Aorta (tissue), 5 donors: Measurements from ENCODE around the gene ZFYVE1. TPM values are rescaled to one million over a fixed set of nuclear protein-coding genes. Genes with fewer than 3 reads are reported as not detected.
"Not testable (repeated sequence)": the region's sequence is repeated elsewhere in the genome, so short reads cannot be mapped to it uniquely, and the experiment has no call there.

Experiments used
- ATAC-seq: fragments of 200-7000 bp; cut with Tn5 transposase; one replicate; pipeline ENCODE4 v1.9.1; 2022; ENCODE audit warnings: moderate library complexity; ENCODE audit not compliant: low FRiP score
- DNase-seq, 2 donors: peaks; one replicate each; pipeline ENCODE4 v3.0.0-alpha.2; 2020
- H3K27ac ChIP-seq, 2 donors: one replicate each; pipeline ENCODE4 v1.5.1; 2013; ENCODE audit warnings: low read length in 2 of 2, mild to moderate bottlenecking in 2 of 2, moderate library complexity in 2 of 2, control low read depth in 1 of 2, inconsistent platforms in 1 of 2, low read depth in 1 of 2
- H3K27me3 ChIP-seq, 2 donors: one replicate each; pipeline ENCODE4 v1.6.1; 2013; ENCODE audit warnings: control low read depth in 1 of 2, low read length in 1 of 2, mild to moderate bottlenecking in 1 of 2, moderate library complexity in 1 of 2; ENCODE audit not compliant: insufficient read depth in 2 of 2, control insufficient read depth in 1 of 2
- H3K36me3 ChIP-seq, 2 donors: one replicate each; pipeline ENCODE4 v1.6.1; 2013; ENCODE audit warnings: control low read depth in 1 of 2, low read length in 1 of 2, mild to moderate bottlenecking in 1 of 2; ENCODE audit not compliant: insufficient read depth in 2 of 2, control insufficient read depth in 1 of 2
- H3K4me1 ChIP-seq, 2 donors: one replicate each; pipeline ENCODE4 v1.6.1; 2013; ENCODE audit warnings: low read length in 2 of 2, control low read depth in 1 of 2, mild to moderate bottlenecking in 1 of 2, moderate library complexity in 1 of 2; ENCODE audit not compliant: insufficient read depth in 2 of 2, control insufficient read depth in 1 of 2
- H3K4me3 ChIP-seq, 2 donors: one replicate each; pipeline ENCODE4 v1.5.1; 2013; ENCODE audit warnings: low read length in 2 of 2, control low read depth in 1 of 2, mild to moderate bottlenecking in 1 of 2
- H3K9me3 ChIP-seq: one replicate; pipeline ENCODE4 v1.6.1; 2013; ENCODE audit warnings: mild to moderate bottlenecking, low read length; ENCODE audit not compliant: control insufficient read depth
- WGBS, 2 donors: extraction: QIAGEN DNeasy Blood & Tissue Kit; methylation state at CpG; one replicate each; pipeline ENCODE4 v1.1.7; 2013; 5-methylcytosine and 5-hydroxymethylcytosine counted together
- intact Hi-C, 2 donors: fragments of 100-400 bp; cut with DNase I; formaldehyde crosslinking; loops; one replicate each; pipeline versions ENCODE4 v1.14.2 to v1.15.0; 2022
- polyA plus RNA-seq, 2 donors: library from polyadenylated mRNA; stranded (reverse); fragments of 200-250 nt; gene quantifications; one replicate each; pipeline ENCODE4 v1.2.3, GENCODE V29; 2013
- total RNA-seq, 2 donors: library from RNA; stranded (reverse); fragmentation: NEBNext Ultra II Directional; extraction: Animal tissue kit (Norgen Biotek cat#: 25700); gene quantifications; one replicate each; pipeline ENCODE4 v1.2.1, GENCODE V29; 2021
- donor health status: healthy with polysubstance abuse.
- donor health status: Bipolar disorder and iron deficiency.
- donor health status: DM: no; HTN: no; CAD: no.
- donor health status: DM: no; HTN: no; CAD: no.
- donor health status: DM: yes; HTN: yes; CAD: no.

Gene ZFYVE1
- total and polyA plus RNA-seq, 4 donors: 4.8 to 25.2 (median 11.9) TPM

GRCh38 chr14:73047808-73048207 is 20.9 kb upstream of the ZFYVE1 start:
- intact Hi-C loops: no loop called here
- no peaks in the 10 kb centered on the region for H3K27me3 ChIP-seq
- no peak for DNase-seq
- no peak overlapping the region for H3K4me3 ChIP-seq
- 93 to 94% methylated on average over 1 of the region's 1 CpG for WGBS, 2 donors
- no peak for ATAC-seq
- no peaks in the 10 kb centered on the region for H3K4me1 ChIP-seq
- no peaks in the 10 kb centered on the region for H3K9me3 ChIP-seq
- H3K27ac ChIP-seq: no peak overlapping the region
- no peaks in the 10 kb centered on the region for H3K36me3 ChIP-seq

GRCh38 chr14:73036706-73037450 is 10.0 kb upstream of the ZFYVE1 start:
- H3K27ac ChIP-seq, intact Hi-C loops, DNase-seq, ATAC-seq, H3K4me3 ChIP-seq, H3K27me3 ChIP-seq, H3K9me3 ChIP-seq, H3K4me1 ChIP-seq, H3K36me3 ChIP-seq: not testable (repeated sequence)
- WGBS, 2 donors: 88 to 92% methylated on average over 9 of the region's 9 CpGs

GRCh38 chr14:73027984-73028383 is 1.1 kb upstream of the ZFYVE1 start:
- Histone ChIP-seq H3K4me1 (peaks cover 0 to 2% of the 10 kb centered on the region in 2 donors), H3K27me3 (no peaks in the 10 kb centered on the region), H3K9me3 (no peaks in the 10 kb centered on the region), H3K27ac (no peak overlapping the region), H3K36me3 (no peaks in the 10 kb centered on the region), H3K4me3 (no peak overlapping the region)
- ATAC-seq (no peak), DNase-seq (no peak)
- intact Hi-C loops: no loop called here

GRCh38 chr14:73027546-73027945 is 640 bp upstream of the ZFYVE1 start:
- no peaks in the 10 kb centered on the region for H3K27me3 ChIP-seq
- H3K4me1 ChIP-seq: peaks cover 0 to 2% of the 10 kb centered on the region in 2 donors
- no peak for ATAC-seq
- 28 to 35% methylated on average over 3 of the region's 3 CpGs for WGBS, 2 donors
- no peaks in the 10 kb centered on the region for H3K9me3 ChIP-seq
- DNase-seq: no peak
- H3K4me3 ChIP-seq: peak overlapping the region in 1 of 2 donors; percentile 33
- no peaks in the 10 kb centered on the region for H3K36me3 ChIP-seq
- no peak overlapping the region for H3K27ac ChIP-seq
- intact Hi-C loops: no loop called here

GRCh38 chr14:73026243-73026844 is 562 bp downstream of the ZFYVE1 start:
- no peaks in the 10 kb centered on the region for H3K27me3 ChIP-seq
- H3K27ac ChIP-seq: peak overlapping the region in 1 of 2 donors; percentile 38
- peak overlapping the region; percentile 80 to 97 for H3K4me3 ChIP-seq
- peaks cover 0 to 2% of the 10 kb centered on the region in 2 donors for H3K4me1 ChIP-seq
- ATAC-seq (no peak), DNase-seq (no peak)
- intact Hi-C loops: no loop called here
- no peaks in the 10 kb centered on the region for H3K36me3 ChIP-seq
- WGBS, 2 donors: 1% methylated on average over 17 to 21 of the region's 21 CpGs
- no peaks in the 10 kb centered on the region for H3K9me3 ChIP-seq

- Histone ChIP-seq H3K27ac (no peak overlapping the region), H3K4me3 (no peak overlapping the region), H3K27me3 (no peaks in the 10 kb centered on the region), H3K36me3 (no peaks in the 10 kb centered on the region), H3K9me3 (no peaks in the 10 kb centered on the region), H3K4me1 (peaks cover 0 to 2% of the 10 kb centered on the region in 2 donors)
- intact Hi-C loops: no loop called here
- 66 to 82% methylated on average over 3 of the region's 3 CpGs for WGBS, 2 donors
- no peak for DNase-seq
- ATAC-seq: no peak
Measured at GRCh38 chr14:73025544-73025943, 1.4 kb downstream of the ZFYVE1 start.

- DNase-seq: no peak
- Histone ChIP-seq H3K4me1 (peaks cover 0 to 2% of the 10 kb centered on the region in 2 donors), H3K9me3 (no peaks in the 10 kb centered on the region), H3K27ac (no peak overlapping the region), H3K27me3 (no peaks in the 10 kb centered on the region), H3K4me3 (no peak overlapping the region), H3K36me3 (no peaks in the 10 kb centered on the region)
- ATAC-seq: no peak
- WGBS, 2 donors: 93 to 95% methylated on average over 4 of the region's 4 CpGs
- intact Hi-C loops: no loop called here
Measured at GRCh38 chr14:73022051-73022450, 4.9 kb downstream of the ZFYVE1 start.

GRCh38 chr14:73016011-73016410 is 10.9 kb downstream of the ZFYVE1 start:
- H3K36me3 ChIP-seq, H3K9me3 ChIP-seq, H3K4me3 ChIP-seq, H3K27ac ChIP-seq, ATAC-seq, intact Hi-C loops, DNase-seq, H3K4me1 ChIP-seq, H3K27me3 ChIP-seq: not testable (repeated sequence)
- 92 to 97% methylated on average over 10 of the region's 10 CpGs for WGBS, 2 donors

- H3K27ac ChIP-seq, H3K27me3 ChIP-seq, DNase-seq, H3K4me3 ChIP-seq, H3K9me3 ChIP-seq, intact Hi-C loops, H3K36me3 ChIP-seq, ATAC-seq, H3K4me1 ChIP-seq: not testable (repeated sequence)
- WGBS, 2 donors: 90 to 92% methylated on average over 14 of the region's 14 CpGs
Measured at GRCh38 chr14:73015552-73015951, 11.4 kb downstream of the ZFYVE1 start.
